ENCODE measurements around the gene NPAS1.
A peak's percentile ranks its signal among the peaks of the same experiment; 100 is the strongest.
"Not testable (repeated sequence)": the region's sequence is repeated elsewhere in the genome, so short reads cannot be mapped to it uniquely, and the experiment has no call there.

Gene NPAS1

DNA sequence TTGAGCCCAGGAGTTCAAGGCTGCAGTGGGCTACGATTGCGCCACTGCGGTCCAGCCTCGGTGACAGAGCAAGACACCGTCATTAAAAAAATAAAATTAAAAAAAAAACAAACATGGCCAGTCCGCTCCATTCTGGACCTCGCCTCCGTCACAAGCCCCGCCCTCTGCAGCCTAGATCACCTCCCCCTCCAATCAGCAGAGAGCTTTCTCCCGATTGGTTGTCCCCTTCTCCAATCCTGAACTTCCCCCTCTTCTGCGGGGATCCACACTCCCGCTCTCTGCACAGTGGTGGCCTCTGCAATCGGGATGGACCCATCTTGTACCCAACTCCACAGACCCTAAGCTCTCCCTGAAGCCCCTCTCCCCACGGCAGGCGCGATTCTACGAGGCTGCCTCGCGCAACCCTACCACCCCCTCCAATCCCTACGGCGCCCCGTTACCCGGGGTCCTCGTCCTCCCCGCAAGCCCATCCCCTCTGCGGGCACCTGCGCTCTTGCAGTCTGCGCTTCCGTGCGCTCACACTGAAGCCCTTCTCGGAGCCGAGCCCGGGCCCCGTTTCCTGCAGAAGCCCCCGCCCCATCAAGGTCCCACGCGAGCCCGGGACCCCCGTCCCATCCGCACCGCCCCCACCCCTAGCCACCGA, 28.2 kb downstream of the NPAS1 start:
- DNase-seq, result peak; percentile 84

DNA sequence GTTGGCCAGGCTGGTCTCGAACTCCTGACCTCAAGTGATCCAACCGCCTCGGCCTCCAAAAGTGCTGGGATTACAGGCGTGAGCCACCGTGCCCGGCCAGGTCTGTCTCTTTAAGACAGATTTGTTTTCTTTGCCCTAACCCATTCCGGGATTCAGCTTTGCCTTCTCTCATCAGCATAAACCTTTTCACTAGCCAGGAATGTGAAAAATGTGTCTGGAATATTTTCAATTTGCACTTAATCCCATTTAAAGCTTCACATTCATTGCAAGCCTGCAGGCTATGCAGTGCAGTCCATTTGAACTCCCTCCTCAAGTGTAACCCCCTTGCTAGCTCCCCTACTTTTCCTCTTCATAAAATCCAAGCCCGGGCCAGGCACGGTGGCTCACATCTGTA, 29.7 kb downstream of the NPAS1 start:
- no peak for DNase-seq

DNA sequence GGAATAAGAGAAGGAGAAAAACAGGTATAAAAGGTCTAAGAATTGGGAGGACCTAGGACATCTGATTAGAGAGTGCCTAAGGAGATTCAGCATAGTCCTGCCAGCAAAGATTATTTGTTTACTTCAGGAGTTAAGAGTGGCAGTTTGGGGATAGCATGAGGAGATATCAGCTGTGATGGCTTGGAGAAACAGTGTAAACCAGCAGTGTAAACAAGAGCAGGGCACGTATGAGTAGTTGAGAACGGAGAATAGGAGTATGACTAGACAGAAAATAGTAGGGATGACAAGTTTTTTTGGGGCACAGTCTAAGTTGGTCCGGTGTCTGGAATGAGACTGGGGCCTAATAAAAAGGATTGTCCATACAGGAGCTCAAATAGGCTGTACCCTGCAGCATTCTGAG, 30.9 kb downstream of the NPAS1 start:
- not testable (repeated sequence) for DNase-seq

DNA sequence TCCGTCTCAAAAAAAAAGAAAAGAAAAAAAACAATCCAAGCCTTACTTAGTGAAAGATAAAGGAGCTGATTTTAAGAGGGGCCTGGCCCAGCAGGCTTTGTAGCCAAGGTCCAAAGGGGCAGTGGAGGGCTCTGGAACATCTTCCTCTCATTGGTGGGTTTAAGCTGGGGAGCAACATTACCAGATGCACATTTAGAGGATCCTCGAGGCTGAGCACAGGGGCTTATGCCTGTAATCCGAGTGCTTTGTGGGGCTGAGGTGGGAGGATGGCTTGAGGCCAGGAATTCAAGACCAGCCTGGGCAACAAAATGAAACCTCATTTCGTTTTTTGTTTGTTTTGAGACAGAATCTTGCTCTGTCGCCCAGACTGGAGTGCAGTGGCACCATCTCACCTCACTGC, 36.8 kb downstream of the NPAS1 start:
- DNase-seq, result no peak

DNA sequence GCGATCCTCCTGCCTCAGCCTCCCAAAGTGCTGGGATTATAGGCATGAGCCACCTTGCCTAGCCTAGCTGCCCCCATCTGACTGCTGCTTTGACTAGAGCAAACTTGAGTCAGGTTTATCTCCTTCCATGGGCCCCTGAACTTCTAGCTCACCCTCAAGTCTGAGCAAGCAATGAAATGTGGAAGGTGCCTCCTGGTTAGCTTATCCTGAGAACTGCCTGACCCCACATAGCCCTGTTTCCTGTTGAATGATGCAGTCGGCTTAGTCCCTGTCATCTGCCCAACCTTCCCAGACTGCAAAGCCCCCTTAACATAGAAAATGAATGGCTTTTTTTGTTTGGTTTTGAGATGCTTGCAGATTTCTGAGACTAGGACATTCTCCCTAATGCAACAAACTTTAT, 37.7 kb downstream of the NPAS1 start:
- DNase-seq, result no peak

DNA sequence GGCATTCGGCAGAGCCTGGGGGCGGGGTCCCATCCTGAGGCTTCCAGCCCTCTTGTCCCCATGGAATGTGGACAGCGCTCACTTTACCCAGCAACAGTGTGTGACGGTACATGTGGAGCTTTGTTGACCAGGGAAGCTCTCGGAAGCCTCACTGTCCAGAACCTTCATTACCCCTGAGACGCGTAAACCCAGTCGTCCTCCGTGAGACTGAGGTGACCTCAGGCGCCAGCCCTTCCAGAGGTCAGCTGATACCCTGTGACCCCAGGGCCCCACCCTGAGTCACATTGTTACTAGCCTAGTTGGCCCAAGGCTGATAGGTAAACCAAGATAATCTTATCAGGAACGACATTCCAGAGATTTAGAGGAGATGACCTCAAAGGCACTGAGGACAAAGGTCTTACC, 39.0 kb downstream of the NPAS1 start:
- no peak for DNase-seq

DNA sequence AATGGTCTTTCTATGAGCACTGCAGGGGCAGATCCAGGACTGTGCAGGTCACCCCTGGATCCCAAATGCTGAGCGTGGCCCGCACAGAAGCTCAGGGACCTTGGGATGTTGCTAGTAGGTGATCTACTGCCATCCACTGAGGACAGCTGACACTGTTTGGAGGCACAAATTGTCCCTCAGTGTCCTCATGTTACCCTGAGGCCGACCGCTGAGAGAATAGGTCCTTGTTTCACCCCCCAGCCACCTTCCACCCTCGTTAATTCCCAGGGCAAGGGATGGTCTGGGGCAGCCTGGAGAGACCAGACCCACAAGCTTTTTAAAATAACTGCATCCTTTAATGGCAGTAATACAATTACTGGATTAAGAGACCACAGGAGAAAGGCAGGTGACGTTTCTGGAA, 44.2 kb downstream of the NPAS1 start:
- no peak for DNase-seq

DNA sequence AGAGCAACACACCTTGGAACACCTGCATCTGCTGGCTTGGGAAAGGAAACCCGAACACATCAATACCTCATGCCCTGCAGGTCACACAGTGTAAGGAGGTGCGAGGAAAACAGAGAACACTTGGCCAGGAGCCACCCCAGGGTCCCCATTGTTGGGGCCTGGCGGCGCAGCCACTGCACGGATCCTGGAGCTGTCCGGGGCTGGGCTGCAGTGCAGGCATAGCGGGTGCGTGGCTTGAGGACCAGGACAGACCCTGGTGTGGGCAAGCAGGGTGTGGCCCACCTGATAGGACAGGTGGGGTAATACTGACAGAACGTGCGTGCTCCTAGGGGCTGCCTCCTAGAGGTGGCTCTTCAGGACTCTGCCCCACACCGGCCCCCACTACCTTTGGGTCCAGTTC, 45.6 kb downstream of the NPAS1 start:
- no peak for DNase-seq

DNA sequence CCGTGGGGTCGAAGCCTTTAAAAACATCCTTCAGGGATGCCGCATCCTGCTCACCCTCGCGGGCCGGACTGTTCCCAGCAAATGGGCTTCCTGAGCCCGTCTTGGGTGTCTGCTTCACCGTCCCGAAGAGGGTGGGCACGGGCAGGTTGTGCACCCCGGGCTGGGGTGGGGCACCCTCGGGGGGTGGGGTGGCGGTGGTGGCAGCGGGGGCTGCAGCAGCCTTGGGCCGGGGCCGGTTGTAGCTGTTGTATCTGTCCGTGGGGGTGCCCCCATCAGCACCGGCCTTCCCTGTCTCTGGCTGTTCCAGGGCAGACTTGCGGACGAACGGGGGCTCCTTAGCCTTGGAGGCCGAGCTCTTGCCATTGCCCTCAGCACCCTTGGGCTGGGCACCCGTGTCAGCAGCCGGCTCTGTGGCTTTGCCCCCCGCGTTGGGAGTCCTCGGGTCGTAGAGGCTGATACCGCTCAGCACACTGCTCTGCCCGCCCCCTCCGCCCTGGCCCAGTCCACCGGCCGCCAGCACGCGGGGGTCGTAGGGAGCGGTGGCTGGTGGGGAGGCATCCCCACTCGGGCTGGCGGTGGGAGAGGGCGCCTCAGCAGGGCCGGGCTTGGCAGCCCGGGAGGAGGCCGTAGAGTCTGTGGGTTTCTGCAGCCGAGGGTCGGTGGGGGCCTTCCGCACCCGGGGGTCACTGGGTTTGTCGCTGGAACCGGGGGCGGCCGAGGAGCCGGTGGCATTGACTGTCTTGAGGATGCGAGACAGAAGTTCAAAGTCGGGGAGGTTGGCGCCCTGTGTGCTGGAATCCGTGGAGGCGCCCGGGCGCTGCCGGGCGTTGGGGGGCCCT, 47.0 kb downstream of the NPAS1 start:
- DNase-seq, result no peak

DNA sequence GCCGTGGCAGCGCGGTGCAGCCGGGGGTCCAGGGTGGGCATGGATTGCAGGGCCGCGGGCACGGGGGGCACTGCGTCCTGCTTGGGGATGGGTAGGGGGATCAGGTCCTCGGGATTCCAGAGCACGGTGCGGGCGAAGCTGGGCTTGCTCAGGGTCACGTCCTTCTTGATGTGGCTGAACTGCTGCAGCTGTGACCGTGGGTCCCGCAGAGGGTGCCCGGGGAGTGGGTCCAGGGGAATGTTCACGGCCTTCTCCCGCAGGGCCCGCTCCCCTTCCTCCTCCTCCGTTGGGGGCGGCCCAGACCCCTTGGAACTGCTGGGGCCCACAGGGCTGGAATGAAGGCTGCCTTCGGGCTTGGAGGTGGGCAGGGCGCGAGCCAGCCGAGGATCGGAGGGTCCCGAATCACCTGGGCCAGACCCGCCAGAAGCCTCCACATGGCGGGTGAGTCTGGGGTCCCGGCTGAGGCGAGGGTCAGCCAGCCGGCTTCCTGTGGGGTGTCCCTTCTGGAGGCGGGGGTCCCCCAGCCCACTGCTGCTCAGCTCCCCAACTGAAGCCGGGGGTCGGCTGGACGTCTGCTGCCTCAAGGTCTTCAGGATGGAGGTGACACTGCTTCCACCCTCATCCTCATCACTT, 47.7 kb downstream of the NPAS1 start:
- no peak for DNase-seq

DNA sequence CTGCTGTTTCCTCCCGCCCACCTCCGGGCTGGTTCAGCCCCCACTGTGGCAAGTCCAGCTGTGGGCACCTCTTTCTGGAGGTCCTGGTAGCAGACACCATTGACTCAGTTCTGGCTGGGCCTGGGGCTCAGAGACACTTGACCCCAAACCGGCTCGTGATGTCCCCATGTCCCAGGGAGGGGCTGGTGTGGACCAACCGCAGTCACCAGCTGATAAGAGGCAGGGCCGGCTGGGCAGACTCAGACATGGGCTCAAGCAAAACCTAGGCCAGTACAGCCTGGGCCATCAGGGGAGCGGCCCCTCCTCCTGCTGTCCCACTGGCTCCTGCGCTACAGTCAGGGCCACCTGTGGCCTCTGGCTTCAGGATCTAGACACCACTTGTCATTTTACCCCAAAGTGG, 48.6 kb downstream of the NPAS1 start:
- DNase-seq, result no peak

DNA sequence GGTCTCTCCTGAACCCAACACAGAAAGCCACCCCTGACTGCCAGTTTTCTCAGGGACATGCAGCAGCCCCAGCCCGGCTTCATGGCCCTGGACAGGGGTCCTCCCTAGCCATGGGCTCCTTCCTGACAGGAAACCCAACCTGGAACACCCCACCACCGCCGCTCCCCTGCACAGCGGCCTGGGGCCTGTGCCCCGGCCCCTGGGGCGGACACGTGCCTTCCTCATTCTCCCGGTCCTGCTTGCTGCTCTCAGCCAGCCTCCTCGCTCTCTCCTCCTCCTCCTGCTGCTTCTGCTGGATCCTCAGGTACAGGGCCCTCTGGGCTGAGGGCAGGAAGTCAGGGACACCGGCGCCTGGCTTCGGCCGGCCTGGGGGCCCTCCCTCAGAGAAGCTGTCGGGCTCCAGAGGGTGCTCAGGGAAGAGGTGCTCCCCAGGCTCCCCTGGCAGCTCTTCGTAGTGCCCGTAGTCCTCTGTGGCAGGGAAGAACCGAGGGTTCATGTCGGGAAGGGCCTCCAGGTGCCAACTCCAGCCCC, 49.3 kb downstream of the NPAS1 start:
- DNase-seq, result no peak

DNA sequence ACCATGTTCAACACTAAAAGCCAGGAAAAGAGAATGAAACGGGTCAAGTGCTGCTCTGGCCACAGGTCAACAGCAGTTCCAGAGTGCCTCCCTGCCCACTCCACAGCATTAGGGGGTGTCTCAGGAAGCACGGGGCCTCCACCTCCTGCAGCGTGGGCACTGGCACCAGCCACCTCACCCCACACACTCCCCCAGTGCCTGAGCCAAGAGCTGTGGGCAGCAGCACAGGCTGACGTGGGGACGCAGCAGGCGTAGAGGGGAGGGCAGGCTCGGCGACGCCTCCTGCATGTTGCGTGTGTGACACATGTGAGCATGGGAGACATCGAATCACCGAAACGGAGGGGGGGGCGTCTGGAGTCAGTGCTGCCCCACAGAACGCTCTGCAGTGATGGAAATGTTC, 50.2 kb downstream of the NPAS1 start:
- no peak for DNase-seq

DNA sequence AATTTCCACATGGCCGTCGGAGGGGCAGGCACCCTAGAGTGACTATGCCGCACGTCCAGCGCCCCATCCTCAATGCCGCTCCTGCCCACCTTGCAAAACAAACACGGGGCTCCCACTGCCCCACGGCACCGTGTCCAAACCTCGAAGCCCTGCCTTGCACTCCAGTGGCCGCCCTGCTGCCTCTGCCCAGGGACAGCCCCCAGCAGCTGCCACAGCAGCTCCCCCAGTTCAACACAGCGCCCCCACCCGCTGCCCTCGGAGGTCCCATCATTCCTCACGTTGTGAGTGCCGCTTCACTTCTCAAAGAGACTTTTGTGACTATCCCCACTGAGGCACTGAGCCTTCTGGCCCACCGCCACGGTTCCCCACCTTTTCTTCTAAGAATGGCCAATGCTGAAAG, 51.1 kb downstream of the NPAS1 start:
- no peak for DNase-seq

DNA sequence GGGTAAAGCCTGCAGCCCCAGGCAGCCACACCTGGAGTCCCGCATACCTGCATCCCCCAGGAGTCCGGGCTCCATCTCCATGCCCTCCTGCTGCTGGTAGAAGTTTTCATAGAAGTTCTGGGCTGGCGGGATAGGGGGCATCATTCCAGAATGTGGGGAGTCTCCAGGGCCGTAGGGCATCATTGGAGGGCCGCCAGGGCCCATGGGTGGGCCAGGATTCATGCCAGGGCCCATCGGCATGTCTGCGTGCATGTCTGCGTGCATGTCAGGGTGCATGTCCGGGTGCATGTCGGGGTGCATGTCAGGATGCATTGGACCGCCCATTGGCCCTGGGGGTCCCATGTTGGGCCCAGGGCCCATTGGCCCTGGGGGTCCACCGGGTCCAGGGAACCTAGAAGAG, 52.1 kb downstream of the NPAS1 start:
- DNase-seq, result no peak

DNA sequence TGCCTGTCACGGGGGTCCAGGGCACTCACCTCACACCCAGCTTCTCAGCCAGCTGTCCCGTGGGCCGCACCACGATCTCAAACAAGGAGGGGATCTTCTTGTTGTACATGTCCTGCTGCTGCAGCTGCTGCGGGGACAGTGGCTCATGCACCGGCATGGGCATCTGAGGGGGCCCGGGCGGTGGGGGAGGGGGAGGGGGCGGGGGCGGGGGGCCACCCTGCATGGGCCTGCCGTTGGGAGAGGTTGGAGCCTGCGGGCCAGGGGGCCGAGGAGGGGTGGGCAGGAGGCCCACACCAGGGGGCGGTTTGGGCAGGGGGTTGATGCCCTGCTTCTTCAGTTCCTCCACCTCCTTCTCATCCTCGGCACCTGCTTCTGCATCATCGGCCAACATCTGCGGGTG, 52.7 kb downstream of the NPAS1 start:
- no peak for DNase-seq

DNA sequence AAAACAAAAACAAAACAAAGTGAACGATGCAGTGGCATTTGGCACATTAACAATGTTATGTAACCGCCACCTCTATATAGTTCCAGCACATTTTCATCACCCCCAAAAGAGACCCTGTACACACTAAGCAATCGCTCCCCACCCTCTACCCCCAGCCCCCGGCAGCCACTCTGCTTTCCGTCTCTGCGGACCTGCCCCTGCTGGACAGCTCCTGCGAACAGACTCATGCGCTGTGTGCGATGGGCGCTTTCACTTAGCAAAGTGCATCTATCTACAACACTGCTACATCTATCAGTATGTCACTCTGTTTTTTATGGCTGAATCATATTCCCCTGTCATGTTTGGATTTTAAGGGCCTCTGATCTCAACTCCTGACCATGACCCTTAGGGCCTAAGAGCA, 53.9 kb downstream of the NPAS1 start:
- no peak for DNase-seq

DNA sequence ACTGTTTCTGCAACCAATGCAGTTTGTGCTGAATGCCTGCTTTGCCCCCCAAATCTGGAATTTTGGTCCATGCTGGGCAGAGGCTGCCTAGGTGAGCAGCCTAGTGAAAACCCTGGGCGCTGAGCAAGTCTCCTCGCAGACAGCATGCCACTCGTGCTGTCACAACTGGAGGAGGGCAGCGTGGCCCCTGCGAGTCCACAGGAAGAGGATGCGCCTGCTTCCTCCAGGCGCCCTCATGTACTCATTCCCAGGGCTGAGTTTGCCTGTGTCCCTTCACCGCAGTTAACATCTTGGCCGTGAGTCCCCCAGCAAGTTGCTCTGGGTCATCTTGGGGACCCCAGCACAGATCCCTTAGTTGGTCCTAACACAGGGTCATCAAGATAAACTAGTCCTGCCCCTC, 55.0 kb downstream of the NPAS1 start:
- no peak for DNase-seq

DNA sequence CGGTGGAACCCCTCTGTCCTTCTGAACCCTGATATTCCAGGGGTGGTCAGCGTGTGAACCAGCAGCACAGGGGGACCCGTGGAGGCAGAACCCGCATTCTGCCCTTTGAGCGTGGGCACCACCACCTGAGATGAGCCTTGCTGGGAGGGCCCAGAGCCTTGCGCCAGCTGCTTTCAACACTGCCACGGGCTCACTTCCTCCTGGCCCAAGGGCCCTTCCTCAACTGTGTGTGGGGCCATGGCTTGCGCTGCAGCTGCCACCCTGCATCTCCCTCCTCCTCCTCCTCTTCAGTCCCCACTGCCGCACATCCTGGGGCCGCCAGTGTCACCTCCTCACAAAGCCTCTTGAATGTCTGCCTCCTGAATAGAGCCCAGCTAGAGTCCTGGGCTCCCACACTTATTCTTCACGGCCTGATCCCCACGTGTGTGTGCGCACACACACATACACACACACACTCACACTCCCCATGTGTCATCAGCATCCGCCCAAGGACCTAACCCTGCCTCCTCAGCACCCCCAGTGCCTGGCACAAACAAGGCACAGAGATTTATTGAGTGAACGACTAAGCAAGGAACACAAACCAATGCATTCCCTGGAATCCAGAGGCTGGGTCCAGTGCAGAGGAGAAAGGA, 55.7 kb downstream of the NPAS1 start:
- no peak for DNase-seq

DNA sequence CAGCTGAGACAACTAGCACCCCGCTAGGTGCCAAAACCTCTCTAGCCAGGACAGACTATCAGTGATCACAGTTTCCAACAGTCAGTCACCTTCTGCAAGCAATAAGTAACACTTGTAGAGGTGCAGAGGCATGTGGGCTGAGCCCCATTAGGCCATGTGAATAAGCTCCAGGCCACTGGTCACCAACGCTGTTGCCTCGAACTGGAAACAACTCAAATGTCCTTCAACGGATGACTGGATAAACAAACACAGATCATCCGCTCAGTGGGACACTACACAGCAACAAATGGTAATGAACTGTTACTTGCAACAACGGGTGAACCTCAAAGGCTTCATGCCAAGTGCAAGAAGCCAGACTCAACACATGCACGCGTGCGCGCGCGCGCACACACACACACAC, 56.3 kb downstream of the NPAS1 start:
- no peak for DNase-seq

DNA sequence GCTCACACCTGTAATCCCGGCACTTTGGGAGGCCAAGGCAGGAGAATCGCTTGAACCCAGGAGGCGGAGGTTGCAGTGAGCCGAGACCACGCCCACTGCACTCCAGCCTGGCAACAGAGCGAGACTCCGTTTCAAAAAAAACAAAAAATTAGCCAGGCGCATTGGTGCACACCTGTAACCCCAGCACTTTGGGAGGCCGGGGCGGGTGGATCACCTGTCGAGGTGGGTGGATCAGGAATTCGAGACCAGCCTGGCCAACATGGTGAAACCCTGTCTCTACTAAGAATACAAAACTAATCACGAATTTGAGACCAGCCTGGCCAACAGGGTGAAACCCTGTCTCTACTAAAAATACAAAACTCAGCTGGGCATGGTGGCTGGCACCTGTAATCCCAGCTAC, 58.7 kb downstream of the NPAS1 start:
- DNase-seq, result not testable (repeated sequence)

DNA sequence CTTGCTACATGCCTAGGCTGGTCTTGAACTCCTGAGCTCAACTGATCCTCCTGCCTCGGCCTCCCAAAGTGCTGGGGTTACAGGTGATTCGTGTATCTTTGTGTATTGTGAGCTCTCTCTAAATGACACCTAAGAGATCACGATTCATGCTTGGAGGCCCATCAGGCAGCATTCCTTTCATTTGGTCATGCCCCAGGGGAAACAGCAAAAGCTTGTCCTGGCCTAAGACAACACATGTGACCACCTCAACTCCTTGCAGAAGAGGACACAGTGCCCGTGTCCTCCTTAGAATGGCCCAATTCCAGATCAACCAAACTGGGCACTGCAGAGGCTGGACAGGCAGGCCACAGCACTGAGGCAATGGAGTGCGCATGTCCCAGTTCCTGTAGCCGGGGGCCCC, 61.5 kb downstream of the NPAS1 start:
- DNase-seq, result no peak

DNA sequence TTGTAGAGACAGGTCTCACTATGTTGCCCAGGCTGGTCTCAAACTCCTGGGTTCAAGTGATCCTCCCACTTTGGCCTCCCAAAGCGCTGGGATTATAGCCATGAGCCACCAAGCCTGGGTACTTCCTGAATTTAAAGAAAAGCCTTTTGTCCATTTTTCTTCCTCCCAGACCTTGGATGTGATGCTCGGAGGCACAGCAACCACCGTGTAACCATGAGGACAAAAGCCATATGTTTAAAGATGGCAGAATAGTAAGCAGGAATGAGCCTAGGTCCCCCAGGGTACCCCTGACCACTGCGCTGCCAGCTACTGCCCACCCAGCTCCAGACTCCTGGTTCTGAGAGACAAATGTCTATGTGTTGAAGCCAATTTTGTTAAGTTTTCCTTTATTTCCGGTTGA, 62.9 kb downstream of the NPAS1 start:
- DNase-seq, result no peak

Data from NCI-H1694 (cell line).